H1 (cell line): Measurements from ENCODE around the gene AIFM1. TPM values are rescaled to one million over a fixed set of nuclear protein-coding genes. Genes with fewer than 3 reads are reported as not detected.

Experiments used
- CTCF ChIA-PET: fragments of 300-600 bp; sonication (Branson Sonifier 250); formaldehyde crosslinking; loops from one replicate; lab custom pipeline; 2021; ENCODE audit not compliant: partially characterized antibody; lab: Charles Lee
- POLR2A ChIA-PET: fragments of 300-600 bp; sonication (Branson Sonifier 250); formaldehyde crosslinking; loops from one replicate; lab custom pipeline; 2021; ENCODE audit warnings: inconsistent platforms; ENCODE audit not compliant: partially characterized antibody; lab: Charles Lee
- DNase-seq, 2 experiments: peaks; one replicate each; pipeline versions ENCODE4 v3.0.0 to v3.0.0-alpha.2; 2010 to 2022; ENCODE audit warnings: low spot score in 2 of 2, low read depth in 1 of 2, mixed read lengths in 1 of 2
- FAIRE-seq: peaks from 2 replicates; lab custom pipeline; 2011; peaks lifted over from hg19 to GRCh38; lab: Jason Lieb, UNC
- H2AFZ ChIP-seq: 2 replicates; pipeline ENCODE4 v1.8.1; 2012; ENCODE audit warnings: low read length, inconsistent platforms
- H2AK5ac ChIP-seq: 2 replicates; pipeline ENCODE4 v1.6.1; 2013; ENCODE audit warnings: low read depth, low read length
- H2BK120ac ChIP-seq: replicated peaks from 2 replicates; pipeline ENCODE3; 2013; ENCODE audit warnings: low read depth, low read length, inconsistent platforms
- H2BK12ac ChIP-seq: 2 replicates; pipeline ENCODE4 v1.6.1; 2013; ENCODE audit warnings: low read depth, low read length
- H2BK15ac ChIP-seq: 2 replicates; pipeline ENCODE4 v1.6.1; 2013; ENCODE audit warnings: low read length
- H2BK20ac ChIP-seq: 2 replicates; pipeline ENCODE4 v1.6.1; 2013; ENCODE audit warnings: low read length
- H2BK5ac ChIP-seq: 2 replicates; pipeline ENCODE4 v1.6.1; 2013; ENCODE audit warnings: low read depth, low read length
- H3K14ac ChIP-seq: 2 replicates; pipeline ENCODE4 v1.6.1; 2013; ENCODE audit warnings: inconsistent platforms; ENCODE audit not compliant: insufficient read length
- H3K18ac ChIP-seq: 2 replicates; pipeline ENCODE4 v1.6.1; 2013; ENCODE audit warnings: low read length; ENCODE audit errors: extremely low read depth
- H3K23ac ChIP-seq: 2 replicates; pipeline ENCODE4 v1.6.1; 2013; ENCODE audit warnings: inconsistent platforms; ENCODE audit not compliant: insufficient read length
- H3K23me2 ChIP-seq: 2 replicates; pipeline ENCODE4 v1.6.1; 2013; ENCODE audit warnings: low read depth, low read length
- H3K27ac ChIP-seq: 2 replicates; pipeline ENCODE4 v1.6.1; 2011; ENCODE audit warnings: low read depth, low read length, inconsistent platforms
- H3K27me3 ChIP-seq, 4 experiments: replicated peaks in 1 of 4; 1 replicate in 1 of 4; 2 replicates in 3 of 4; pipeline versions ENCODE4 v1.6.1 to v1.8.1; 2011 to 2013; ENCODE audit warnings: low read length in 3 of 4, mild to moderate bottlenecking in 3 of 4, inconsistent platforms in 2 of 4, mixed read lengths in 2 of 4, moderate library complexity in 1 of 4; ENCODE audit not compliant: control insufficient read depth in 3 of 4, insufficient read depth in 3 of 4; ENCODE audit errors: extremely low read depth in 1 of 4
- H3K36me3 ChIP-seq, 4 experiments: 2 replicates each; pipeline versions ENCODE4 v1.6.1 to v1.8.1; 2011 to 2013; ENCODE audit warnings: mild to moderate bottlenecking in 4 of 4, low read length in 3 of 4, moderate library complexity in 2 of 4, control low read depth in 1 of 4, inconsistent platforms in 1 of 4; ENCODE audit not compliant: insufficient read depth in 4 of 4, control insufficient read depth in 2 of 4
- H3K4ac ChIP-seq: replicated peaks from 2 replicates; pipeline ENCODE3; 2013; ENCODE audit warnings: low read length, low read depth, mixed read lengths, inconsistent platforms; ENCODE audit not compliant: insufficient read length
- H3K4me1 ChIP-seq, 4 experiments: replicated peaks in 1 of 4; 1 replicate in 1 of 4; 2 replicates in 3 of 4; pipeline versions ENCODE4 v1.6.1 to v1.8.1; 2011 to 2013; ENCODE audit warnings: low read length in 3 of 4, inconsistent platforms in 2 of 4, mixed read lengths in 1 of 4; ENCODE audit not compliant: insufficient read depth in 4 of 4, control insufficient read depth in 3 of 4
- H3K4me2 ChIP-seq, 2 experiments: 2 replicates each; pipeline versions ENCODE4 v1.6.1 to v1.8.1; 2011 to 2013; ENCODE audit warnings: low read depth in 2 of 2, low read length in 2 of 2, control low read depth in 1 of 2, inconsistent platforms in 1 of 2, mild to moderate bottlenecking in 1 of 2; ENCODE audit not compliant: insufficient read depth in 1 of 2
- H3K4me3 ChIP-seq, 4 experiments: fragments of 200-600, 300-600 bp in 1 of 4; sonication (generic), shearing (Covaris generic), sonication (Bioruptor Twin) in 1 of 4; 2 replicates each; pipeline versions ENCODE4 v1.5.1 to v1.8.1; 2011 to 2016; ENCODE audit warnings: low read length in 4 of 4, low read depth in 3 of 4, control low read depth in 2 of 4, inconsistent platforms in 2 of 4, mild to moderate bottlenecking in 2 of 4, mixed read lengths in 1 of 4, moderate library complexity in 1 of 4; ENCODE audit not compliant: insufficient read depth in 2 of 4; ENCODE audit errors: extremely low read depth in 1 of 4
- H3K56ac ChIP-seq: replicated peaks from 2 replicates; pipeline ENCODE3; 2013; ENCODE audit warnings: low read depth, mild to moderate bottlenecking, mixed read lengths, low read length, inconsistent platforms; ENCODE audit not compliant: insufficient read length
- H3K79me1 ChIP-seq: 2 replicates; pipeline ENCODE4 v1.6.1; 2013; ENCODE audit warnings: low read depth, low read length, control low read depth
- H3K79me2 ChIP-seq, 2 experiments: 2 replicates each; pipeline versions ENCODE4 v1.6.1 to v1.8.1; 2012 to 2013; ENCODE audit warnings: low read length in 2 of 2, mild to moderate bottlenecking in 2 of 2, inconsistent platforms in 1 of 2; ENCODE audit not compliant: insufficient read depth in 2 of 2, control insufficient read depth in 1 of 2
- H3K9ac ChIP-seq, 4 experiments: replicated peaks in 1 of 4; 1 replicate in 1 of 4; 2 replicates in 3 of 4; pipeline versions ENCODE4 v1.6.1 to v1.8.1; 2011 to 2013; ENCODE audit warnings: low read depth in 3 of 4, low read length in 3 of 4, control low read depth in 2 of 4, mild to moderate bottlenecking in 2 of 4, moderate library complexity in 2 of 4, inconsistent platforms in 1 of 4; ENCODE audit errors: extremely low read depth in 1 of 4
- H3K9me3 ChIP-seq, 2 experiments: 2 replicates each; pipeline versions ENCODE4 v1.6.1 to v1.8.1; 2012 to 2013; ENCODE audit warnings: mild to moderate bottlenecking in 2 of 2, moderate library complexity in 2 of 2, control low read depth in 1 of 2, inconsistent platforms in 1 of 2, low read depth in 1 of 2, low read length in 1 of 2, mixed read lengths in 1 of 2; ENCODE audit not compliant: insufficient read depth in 2 of 2
- H4K20me1 ChIP-seq, 2 experiments: replicated peaks in 1 of 2; 2 replicates each; pipeline versions ENCODE3 to v1.8.1; 2011 to 2013; ENCODE audit warnings: inconsistent platforms in 2 of 2, low read length in 2 of 2, mild to moderate bottlenecking in 1 of 2; ENCODE audit not compliant: insufficient read depth in 2 of 2, control insufficient read depth in 1 of 2
- H4K5ac ChIP-seq: 2 replicates; pipeline ENCODE4 v1.6.1; 2013; ENCODE audit warnings: low read length, low read depth, mixed read lengths, inconsistent platforms; ENCODE audit not compliant: insufficient read length
- H4K8ac ChIP-seq: 2 replicates; pipeline ENCODE4 v1.8.0; 2013; ENCODE audit warnings: mild to moderate bottlenecking, moderate library complexity, low read length, inconsistent platforms; ENCODE audit not compliant: insufficient read depth; ENCODE audit errors: extremely low read depth
- H4K91ac ChIP-seq: replicated peaks from 2 replicates; pipeline ENCODE3; 2013; ENCODE audit warnings: low read length, mixed read lengths, inconsistent platforms; ENCODE audit not compliant: insufficient read length
- CHD2 ChIP-seq: IDR thresholded peaks from 2 replicates; pipeline ENCODE4 v1.6.1; 2012; ENCODE audit warnings: low read length, improper control_type of control experiment
- JUND ChIP-seq: IDR thresholded peaks from 2 replicates; pipeline ENCODE4 v1.6.1; 2011; ENCODE audit warnings: mild to moderate bottlenecking, improper control_type of control experiment, low read length
- TAF1 ChIP-seq: IDR thresholded peaks from 2 replicates; pipeline ENCODE4 v1.6.1; 2011; ENCODE audit warnings: mild to moderate bottlenecking, low read depth, low read length
- WGBS, 2 experiments: shearing (Covaris generic) in 1 of 2; methylation state at CpG; one replicate each; pipeline versions ENCODE4 v1.1.6 to v1.1.7; 2013 to 2015; ENCODE audit warnings: low lambda C conversion rate in 2 of 2, mixed read lengths in 2 of 2, inconsistent platforms in 1 of 2, low coverage in 1 of 2, missing lambda C conversion rate in 1 of 2; ENCODE audit not compliant: insufficient replicate concordance in 2 of 2, insufficient coverage in 1 of 2, insufficient read length in 1 of 2; ENCODE audit errors: extremely low coverage in 1 of 2, missing lambda C conversion rate in 1 of 2; 5-methylcytosine and 5-hydroxymethylcytosine counted together
- polyA plus RNA-seq, 7 experiments: library from polyadenylated mRNA; depleted of rRNA in 3 of 7; stranded (reverse) in 5 of 7; unstranded in 2 of 7; fragments of >200 nt in 5 of 7; fragments of 200-250 nt in 2 of 7; gene quantifications; 1 replicate in 5 of 7; 2 replicates in 1 of 7; 4 replicates in 1 of 7; pipeline versions ENCODE4 v1.2.1 to v1.2.3, GENCODE V29; 2011 to 2013; ENCODE audit warnings: missing spikeins in 2 of 7, mixed read lengths in 2 of 7
- total RNA-seq: library from RNA; stranded (reverse); fragmentation: NEBNext Ultra II Directional; extraction: Animal tissue kit (Norgen Biotek cat#: 25700); gene quantifications from 2 replicates; pipeline ENCODE4 v1.2.1, GENCODE V29; 2021
- TF ChIP-seq, protein P1 (sequence below), 3 experiments: IDR thresholded peaks; 1 replicate in 2 of 3; 2 replicates in 1 of 3; pipeline versions ENCODE4 v1.5.1 to v1.6.1; 2011; ENCODE audit warnings: low read length in 3 of 3, mild to moderate bottlenecking in 3 of 3, inconsistent platforms in 2 of 3, low read depth in 1 of 3, moderate library complexity in 1 of 3; ENCODE audit not compliant: insufficient read depth in 1 of 3; ENCODE audit errors: control extremely low read depth in 1 of 3

The AIFM1 gene
- total and polyA plus RNA-seq, 2 of the 8 experiments (the other 6 are each of a cell fraction or from before 2014, with no cell fraction given): 34.1 to 55.4 TPM

DNA sequence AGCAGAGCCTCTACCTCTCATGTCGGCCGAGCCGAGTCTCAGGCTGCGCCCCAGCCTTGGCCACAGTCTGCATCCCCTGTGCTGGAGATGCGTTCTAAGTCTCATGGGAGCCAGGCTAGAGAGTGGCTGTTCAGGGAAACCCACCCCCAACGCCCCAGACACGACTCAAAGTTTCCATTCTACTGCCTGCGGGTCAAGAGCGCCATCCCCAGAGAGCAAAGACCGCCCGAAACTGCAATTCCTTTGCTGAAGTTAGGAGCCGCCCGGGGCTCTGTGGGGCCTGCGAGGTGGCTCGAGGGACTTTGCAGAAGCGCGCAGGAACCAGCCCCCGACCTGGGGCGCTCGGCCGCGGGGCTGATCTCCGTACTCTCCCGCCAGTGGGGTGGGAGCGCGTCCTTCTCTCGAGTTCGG, 45.3 kb downstream of the AIFM1 start:
- Histone ChIP-seq H3K9ac (no peak overlapping the region), H4K5ac (no peak overlapping the region), H3K79me1 (no peaks in the 10 kb centered on the region), H3K4me2 (peak overlapping the region; percentile 54 to 74), H3K18ac (no peak overlapping the region; the same call in 1 of the 2 replicates), H3K27me3 (peaks cover 0 to 9% (median 2%) of the 10 kb centered on the region in 4 experiments; a peak in 3 of 7 replicates), H3K4me3 (peak overlapping the region; percentile 26 to 61 (median 29)), H4K20me1 (peaks cover 2% of the 10 kb centered on the region in 2 experiments), H3K27ac (no peak overlapping the region), H3K4ac (no peak overlapping the region), H2BK15ac (no peak overlapping the region), H4K91ac (no peak overlapping the region), H3K36me3 (no peaks in the 10 kb centered on the region), H3K79me2 (no peaks in the 10 kb centered on the region), H3K4me1 (no peaks in the 10 kb centered on the region; a peak in 1 of 7 replicates), H3K23me2 (no peaks in the 10 kb centered on the region; the same call in 1 of the 2 replicates), H3K23ac (no peak overlapping the region), H2BK5ac (no peak overlapping the region), H2BK120ac (no peak overlapping the region), H3K9me3 (no peaks in the 10 kb centered on the region), H2BK20ac (no peak overlapping the region), H2AK5ac (no peak overlapping the region), H4K8ac (peak overlapping the region; percentile 85; the same call in 1 of the 2 replicates), H2AFZ (no peak overlapping the region; the same call in 1 of the 2 replicates), H3K56ac (peak overlapping the region; percentile 16), H2BK12ac (no peak overlapping the region), H3K14ac (no peak overlapping the region)
- CTCF ChIA-PET: interaction anchor here (1.0 to 5.0 kb wide), 9 partner anchors 10 to 172 kb away, joined by 3 to 36 read pairs (median 5); no protein-coding TSS in a partner anchor
- DNase-seq (no peak), FAIRE-seq (no peak)
- 14% methylated on average over 14 of the region's 28 CpGs; no CpG with 5 or more reads in 1 of the 2 experiments for WGBS, 2 experiments
- POLR2A ChIA-PET: interaction anchor here (0.6 to 1.6 kb wide), 3 partner anchors 9 to 41 kb away, joined by 3 read pairs; no protein-coding TSS in a partner anchor
- TF ChIP-seq, protein P1, sequence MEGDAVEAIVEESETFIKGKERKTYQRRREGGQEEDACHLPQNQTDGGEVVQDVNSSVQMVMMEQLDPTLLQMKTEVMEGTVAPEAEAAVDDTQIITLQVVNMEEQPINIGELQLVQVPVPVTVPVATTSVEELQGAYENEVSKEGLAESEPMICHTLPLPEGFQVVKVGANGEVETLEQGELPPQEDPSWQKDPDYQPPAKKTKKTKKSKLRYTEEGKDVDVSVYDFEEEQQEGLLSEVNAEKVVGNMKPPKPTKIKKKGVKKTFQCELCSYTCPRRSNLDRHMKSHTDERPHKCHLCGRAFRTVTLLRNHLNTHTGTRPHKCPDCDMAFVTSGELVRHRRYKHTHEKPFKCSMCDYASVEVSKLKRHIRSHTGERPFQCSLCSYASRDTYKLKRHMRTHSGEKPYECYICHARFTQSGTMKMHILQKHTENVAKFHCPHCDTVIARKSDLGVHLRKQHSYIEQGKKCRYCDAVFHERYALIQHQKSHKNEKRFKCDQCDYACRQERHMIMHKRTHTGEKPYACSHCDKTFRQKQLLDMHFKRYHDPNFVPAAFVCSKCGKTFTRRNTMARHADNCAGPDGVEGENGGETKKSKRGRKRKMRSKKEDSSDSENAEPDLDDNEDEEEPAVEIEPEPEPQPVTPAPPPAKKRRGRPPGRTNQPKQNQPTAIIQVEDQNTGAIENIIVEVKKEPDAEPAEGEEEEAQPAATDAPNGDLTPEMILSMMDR (IDR thresholded peaks at IDR 0.05; ENCODE audit: control extremely low read depth in 1 of 3, insufficient read depth in 1 of 3, low read depth in 1 of 3, low read length in 3 of 3): 0 out of 4 replicates have a peak, but pooled peaks of 1 of the 3 experiments have one; percentile 2
- 0 out of 2 replicates have a peak, but pooled peaks have one; percentile 11 for TF ChIP-seq JUND
- TF ChIP-seq TAF1: 0 out of 2 replicates have a peak, but pooled peaks have one; percentile 18
- no peak for TF ChIP-seq CHD2
